A549 (cell line): Measurements from ENCODE around the gene CPO.

Source experiments
- ATOH8 ChIP-seq: fragments of 250-450 bp; sonication (Bioruptor Pico); IDR thresholded peaks from 2 replicates; pipeline ENCODE4 v1.5.0; 2020; ENCODE audit warnings: low read depth, mild to moderate bottlenecking, moderate library complexity
- CEBPB ChIP-seq, 2 experiments: fragments of >200 bp in 1 of 2; sonication (Bioruptor Twin) in 1 of 2; formaldehyde crosslinking in 1 of 2; IDR thresholded peaks; 2 replicates each; pipeline ENCODE4 v1.6.1; 2012 to 2016
- CHD2 ChIP-seq: fragments of 150-350 bp; IDR thresholded peaks from 2 replicates; pipeline ENCODE4 v1.6.1; 2014; ENCODE audit warnings: low read length; ENCODE audit not compliant: partially characterized antibody
- CHD4 ChIP-seq: fragments of 200-600 bp; sonication (generic); IDR thresholded peaks from 2 replicates; pipeline ENCODE4 v1.6.1; 2016; ENCODE audit warnings: antibody characterized with exemption, mild to moderate bottlenecking, borderline replicate concordance
- CTCF ChIP-seq: fragments of >200 bp; sonication (Bioruptor Twin); formaldehyde crosslinking; IDR thresholded peaks from 3 replicates; pipeline ENCODE4 v1.5.1; 2016
- JUN ChIP-seq, 2 experiments: fragments of >200 bp; sonication (Bioruptor Twin); formaldehyde crosslinking; IDR thresholded peaks; 2 replicates in 1 of 2; 3 replicates in 1 of 2; pipeline ENCODE4 v1.6.1; 2016 to 2017
- POLR2A ChIP-seq: IDR thresholded peaks from 2 replicates; pipeline ENCODE4 v1.6.1; 2012; ENCODE audit warnings: mild to moderate bottlenecking, low read length
- RAD21 ChIP-seq, 2 experiments: fragments of >200 bp in 1 of 2; sonication (Bioruptor Twin) in 1 of 2; formaldehyde crosslinking in 1 of 2; IDR thresholded peaks in 1 of 2; conservative IDR thresholded peaks in 1 of 2; 2 replicates in 1 of 2; 3 replicates in 1 of 2; pipeline ENCODE4 v1.6.1; 2012 to 2018; ENCODE audit warnings: inconsistent platforms in 1 of 2
- REST ChIP-seq: fragments of 200-600 bp; sonication (generic); IDR thresholded peaks from 2 replicates; pipeline ENCODE4 v1.6.1; 2016; ENCODE audit warnings: antibody characterized with exemption, mild to moderate bottlenecking, moderate library complexity
- RFX5 ChIP-seq: fragments of 450-650 bp; IDR thresholded peaks from 2 replicates; pipeline ENCODE4 v1.7.1; 2014; ENCODE audit warnings: antibody characterized with exemption, mild to moderate bottlenecking, moderate library complexity
- RNF2 ChIP-seq: fragments of 200-600 bp; sonication (generic); IDR thresholded peaks from 2 replicates; pipeline ENCODE4 v1.6.1; 2016; ENCODE audit warnings: low read depth, mild to moderate bottlenecking, antibody characterized with exemption, moderate library complexity, borderline replicate concordance
- SMC3 ChIP-seq: fragments of >200 bp; sonication (Bioruptor Twin); formaldehyde crosslinking; IDR thresholded peaks from 3 replicates; pipeline ENCODE4 v1.6.1; 2018; ENCODE audit warnings: inconsistent platforms

- TF ChIP-seq SMC3, result no peak
- TF ChIP-seq RNF2, result no peak
- TF ChIP-seq CHD4, result no peak
- TF ChIP-seq CTCF, result no peak
- TF ChIP-seq ATOH8 (CRISPR knock-in tag), result no peak
- TF ChIP-seq JUN (IDR thresholded peaks at IDR 0.05), result no peak
- no peak for TF ChIP-seq RAD21 (conservative IDR thresholded peaks at IDR 0.05 in 1 of 2, IDR thresholded peaks at IDR 0.05 in 1 of 2)
- TF ChIP-seq POLR2A, result no peak
- TF ChIP-seq CEBPB (IDR thresholded peaks at IDR 0.05), result no peak
- TF ChIP-seq REST, result no peak
- no peak for TF ChIP-seq CHD2
- no peak for TF ChIP-seq RFX5
Measured at GRCh38 chr2:206955253-206955652, 15.9 kb downstream of the CPO start.
